H1 (cell line): ENCODE results near the gene CSAD. TPM values are rescaled to one million over a fixed set of nuclear protein-coding genes. Genes with fewer than 3 reads are reported as not detected.

Source experiments
- CTCF ChIA-PET: fragments of 300-600 bp; sonication (Branson Sonifier 250); formaldehyde crosslinking; loops from one replicate; lab custom pipeline; 2021; ENCODE audit not compliant: partially characterized antibody; lab: Charles Lee
- POLR2A ChIA-PET: fragments of 300-600 bp; sonication (Branson Sonifier 250); formaldehyde crosslinking; loops from one replicate; lab custom pipeline; 2021; ENCODE audit warnings: inconsistent platforms; ENCODE audit not compliant: partially characterized antibody; lab: Charles Lee
- DNase-seq, 2 experiments: peaks; one replicate each; pipeline versions ENCODE4 v3.0.0 to v3.0.0-alpha.2; 2010 to 2022; ENCODE audit warnings: low spot score in 2 of 2, low read depth in 1 of 2, mixed read lengths in 1 of 2
- FAIRE-seq: peaks from 2 replicates; lab custom pipeline; 2011; peaks lifted over from hg19 to GRCh38; lab: Jason Lieb, UNC
- H2AFZ ChIP-seq: 2 replicates; pipeline ENCODE4 v1.8.1; 2012; ENCODE audit warnings: low read length, inconsistent platforms
- H2AK5ac ChIP-seq: 2 replicates; pipeline ENCODE4 v1.6.1; 2013; ENCODE audit warnings: low read depth, low read length
- H2BK120ac ChIP-seq: replicated peaks from 2 replicates; pipeline ENCODE3; 2013; ENCODE audit warnings: low read depth, low read length, inconsistent platforms
- H2BK12ac ChIP-seq: 2 replicates; pipeline ENCODE4 v1.6.1; 2013; ENCODE audit warnings: low read depth, low read length
- H2BK15ac ChIP-seq: 2 replicates; pipeline ENCODE4 v1.6.1; 2013; ENCODE audit warnings: low read length
- H2BK20ac ChIP-seq: 2 replicates; pipeline ENCODE4 v1.6.1; 2013; ENCODE audit warnings: low read length
- H2BK5ac ChIP-seq: 2 replicates; pipeline ENCODE4 v1.6.1; 2013; ENCODE audit warnings: low read depth, low read length
- H3K14ac ChIP-seq: 2 replicates; pipeline ENCODE4 v1.6.1; 2013; ENCODE audit warnings: inconsistent platforms; ENCODE audit not compliant: insufficient read length
- H3K18ac ChIP-seq: 2 replicates; pipeline ENCODE4 v1.6.1; 2013; ENCODE audit warnings: low read length; ENCODE audit errors: extremely low read depth
- H3K23ac ChIP-seq: 2 replicates; pipeline ENCODE4 v1.6.1; 2013; ENCODE audit warnings: inconsistent platforms; ENCODE audit not compliant: insufficient read length
- H3K23me2 ChIP-seq: 2 replicates; pipeline ENCODE4 v1.6.1; 2013; ENCODE audit warnings: low read depth, low read length
- H3K27ac ChIP-seq: 2 replicates; pipeline ENCODE4 v1.6.1; 2011; ENCODE audit warnings: low read depth, low read length, inconsistent platforms
- H3K27me3 ChIP-seq, 4 experiments: replicated peaks in 1 of 4; 1 replicate in 1 of 4; 2 replicates in 3 of 4; pipeline versions ENCODE4 v1.6.1 to v1.8.1; 2011 to 2013; ENCODE audit warnings: low read length in 3 of 4, mild to moderate bottlenecking in 3 of 4, inconsistent platforms in 2 of 4, mixed read lengths in 2 of 4, moderate library complexity in 1 of 4; ENCODE audit not compliant: control insufficient read depth in 3 of 4, insufficient read depth in 3 of 4; ENCODE audit errors: extremely low read depth in 1 of 4
- H3K36me3 ChIP-seq, 4 experiments: 2 replicates each; pipeline versions ENCODE4 v1.6.1 to v1.8.1; 2011 to 2013; ENCODE audit warnings: mild to moderate bottlenecking in 4 of 4, low read length in 3 of 4, moderate library complexity in 2 of 4, control low read depth in 1 of 4, inconsistent platforms in 1 of 4; ENCODE audit not compliant: insufficient read depth in 4 of 4, control insufficient read depth in 2 of 4
- H3K4ac ChIP-seq: replicated peaks from 2 replicates; pipeline ENCODE3; 2013; ENCODE audit warnings: low read length, low read depth, mixed read lengths, inconsistent platforms; ENCODE audit not compliant: insufficient read length
- H3K4me1 ChIP-seq, 4 experiments: replicated peaks in 1 of 4; 1 replicate in 1 of 4; 2 replicates in 3 of 4; pipeline versions ENCODE4 v1.6.1 to v1.8.1; 2011 to 2013; ENCODE audit warnings: low read length in 3 of 4, inconsistent platforms in 2 of 4, mixed read lengths in 1 of 4; ENCODE audit not compliant: insufficient read depth in 4 of 4, control insufficient read depth in 3 of 4
- H3K4me2 ChIP-seq, 2 experiments: 2 replicates each; pipeline versions ENCODE4 v1.6.1 to v1.8.1; 2011 to 2013; ENCODE audit warnings: low read depth in 2 of 2, low read length in 2 of 2, control low read depth in 1 of 2, inconsistent platforms in 1 of 2, mild to moderate bottlenecking in 1 of 2; ENCODE audit not compliant: insufficient read depth in 1 of 2
- H3K4me3 ChIP-seq, 4 experiments: fragments of 200-600, 300-600 bp in 1 of 4; sonication (generic), shearing (Covaris generic), sonication (Bioruptor Twin) in 1 of 4; 2 replicates each; pipeline versions ENCODE4 v1.5.1 to v1.8.1; 2011 to 2016; ENCODE audit warnings: low read length in 4 of 4, low read depth in 3 of 4, control low read depth in 2 of 4, inconsistent platforms in 2 of 4, mild to moderate bottlenecking in 2 of 4, mixed read lengths in 1 of 4, moderate library complexity in 1 of 4; ENCODE audit not compliant: insufficient read depth in 2 of 4; ENCODE audit errors: extremely low read depth in 1 of 4
- H3K56ac ChIP-seq: replicated peaks from 2 replicates; pipeline ENCODE3; 2013; ENCODE audit warnings: low read depth, mild to moderate bottlenecking, mixed read lengths, low read length, inconsistent platforms; ENCODE audit not compliant: insufficient read length
- H3K79me1 ChIP-seq: 2 replicates; pipeline ENCODE4 v1.6.1; 2013; ENCODE audit warnings: low read depth, low read length, control low read depth
- H3K79me2 ChIP-seq, 2 experiments: 2 replicates each; pipeline versions ENCODE4 v1.6.1 to v1.8.1; 2012 to 2013; ENCODE audit warnings: low read length in 2 of 2, mild to moderate bottlenecking in 2 of 2, inconsistent platforms in 1 of 2; ENCODE audit not compliant: insufficient read depth in 2 of 2, control insufficient read depth in 1 of 2
- H3K9ac ChIP-seq, 4 experiments: replicated peaks in 1 of 4; 1 replicate in 1 of 4; 2 replicates in 3 of 4; pipeline versions ENCODE4 v1.6.1 to v1.8.1; 2011 to 2013; ENCODE audit warnings: low read depth in 3 of 4, low read length in 3 of 4, control low read depth in 2 of 4, mild to moderate bottlenecking in 2 of 4, moderate library complexity in 2 of 4, inconsistent platforms in 1 of 4; ENCODE audit errors: extremely low read depth in 1 of 4
- H3K9me3 ChIP-seq, 2 experiments: 2 replicates each; pipeline versions ENCODE4 v1.6.1 to v1.8.1; 2012 to 2013; ENCODE audit warnings: mild to moderate bottlenecking in 2 of 2, moderate library complexity in 2 of 2, control low read depth in 1 of 2, inconsistent platforms in 1 of 2, low read depth in 1 of 2, low read length in 1 of 2, mixed read lengths in 1 of 2; ENCODE audit not compliant: insufficient read depth in 2 of 2
- H4K20me1 ChIP-seq, 2 experiments: replicated peaks in 1 of 2; 2 replicates each; pipeline versions ENCODE3 to v1.8.1; 2011 to 2013; ENCODE audit warnings: inconsistent platforms in 2 of 2, low read length in 2 of 2, mild to moderate bottlenecking in 1 of 2; ENCODE audit not compliant: insufficient read depth in 2 of 2, control insufficient read depth in 1 of 2
- H4K5ac ChIP-seq: 2 replicates; pipeline ENCODE4 v1.6.1; 2013; ENCODE audit warnings: low read length, low read depth, mixed read lengths, inconsistent platforms; ENCODE audit not compliant: insufficient read length
- H4K8ac ChIP-seq: 2 replicates; pipeline ENCODE4 v1.8.0; 2013; ENCODE audit warnings: mild to moderate bottlenecking, moderate library complexity, low read length, inconsistent platforms; ENCODE audit not compliant: insufficient read depth; ENCODE audit errors: extremely low read depth
- H4K91ac ChIP-seq: replicated peaks from 2 replicates; pipeline ENCODE3; 2013; ENCODE audit warnings: low read length, mixed read lengths, inconsistent platforms; ENCODE audit not compliant: insufficient read length
- POLR2AphosphoS5 ChIP-seq: IDR thresholded peaks from 2 replicates; pipeline ENCODE4 v1.6.1; 2011; ENCODE audit warnings: low read depth, low read length
- SIN3A ChIP-seq, 2 experiments: IDR thresholded peaks in 1 of 2; conservative IDR thresholded peaks in 1 of 2; 2 replicates each; pipeline ENCODE4 v1.6.1; 2011 to 2012; ENCODE audit warnings: low read length in 2 of 2, improper control_type of control experiment in 1 of 2, low read depth in 1 of 2, mild to moderate bottlenecking in 1 of 2
- WGBS, 2 experiments: shearing (Covaris generic) in 1 of 2; methylation state at CpG; one replicate each; pipeline versions ENCODE4 v1.1.6 to v1.1.7; 2013 to 2015; ENCODE audit warnings: low lambda C conversion rate in 2 of 2, mixed read lengths in 2 of 2, inconsistent platforms in 1 of 2, low coverage in 1 of 2, missing lambda C conversion rate in 1 of 2; ENCODE audit not compliant: insufficient replicate concordance in 2 of 2, insufficient coverage in 1 of 2, insufficient read length in 1 of 2; ENCODE audit errors: extremely low coverage in 1 of 2, missing lambda C conversion rate in 1 of 2; 5-methylcytosine and 5-hydroxymethylcytosine counted together
- polyA plus RNA-seq, 7 experiments: library from polyadenylated mRNA; depleted of rRNA in 3 of 7; stranded (reverse) in 5 of 7; unstranded in 2 of 7; fragments of >200 nt in 5 of 7; fragments of 200-250 nt in 2 of 7; gene quantifications; 1 replicate in 5 of 7; 2 replicates in 1 of 7; 4 replicates in 1 of 7; pipeline versions ENCODE4 v1.2.1 to v1.2.3, GENCODE V29; 2011 to 2013; ENCODE audit warnings: missing spikeins in 2 of 7, mixed read lengths in 2 of 7
- total RNA-seq: library from RNA; stranded (reverse); fragmentation: NEBNext Ultra II Directional; extraction: Animal tissue kit (Norgen Biotek cat#: 25700); gene quantifications from 2 replicates; pipeline ENCODE4 v1.2.1, GENCODE V29; 2021
- TF ChIP-seq, protein P1 (sequence below): IDR thresholded peaks from 2 replicates; pipeline ENCODE4 v1.6.1; 2011; ENCODE audit warnings: low read depth, mild to moderate bottlenecking, low read length; ENCODE audit not compliant: insufficient read depth

The CSAD gene
- total and polyA plus RNA-seq, 2 of the 8 experiments (the other 6 are each of a cell fraction or from before 2014, with no cell fraction given), result 8.8 to 11.3 TPM

DNA sequence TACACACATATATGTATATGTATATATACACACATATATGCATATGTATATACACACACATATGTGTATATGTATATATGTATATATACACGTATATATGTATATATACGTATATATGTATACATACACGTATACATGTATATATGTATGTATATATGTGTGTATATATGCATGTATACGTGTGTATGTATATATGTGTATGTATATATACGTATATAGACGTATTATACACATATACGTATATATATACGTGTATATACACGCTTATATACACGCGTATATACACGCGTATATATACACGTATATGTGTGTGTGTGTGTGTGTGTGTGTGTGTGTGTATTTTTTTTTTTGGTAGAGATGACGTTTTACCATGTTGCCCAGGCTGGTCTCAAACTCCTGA is 33.1 kb downstream of the CSAD start:
- Histone ChIP-seq H2AFZ (no peak overlapping the region), H2BK12ac (no peak overlapping the region), H3K4me3 (no peak overlapping the region), H3K9me3 (peaks cover 0 to 4% of the 10 kb centered on the region in 2 experiments; a peak in 2 of 4 replicates), H3K4ac (no peak overlapping the region), H4K8ac (no peak overlapping the region), H4K5ac (no peak overlapping the region), H3K27ac (no peak overlapping the region), H4K20me1 (no peaks in the 10 kb centered on the region), H4K91ac (no peak overlapping the region), H2BK20ac (no peak overlapping the region), H3K36me3 (no peaks in the 10 kb centered on the region), H2BK15ac (no peak overlapping the region), H2AK5ac (no peak overlapping the region)
- WGBS, 2 experiments, result 88% methylated on average over 15 of the region's 15 CpGs; no CpG with 5 or more reads in 1 of the 2 experiments
- ChIA-PET POLR2A (interaction anchor here (1.4 kb wide), 1 partner anchor 12 kb away, joined by 4 read pairs; no protein-coding TSS in a partner anchor), CTCF (interaction anchor here (0.7 kb wide), 1 partner anchor 48 kb away, joined by 3 read pairs; no protein-coding TSS in a partner anchor)
- FAIRE-seq, result no peak
- TF ChIP-seq SIN3A (conservative IDR thresholded peaks at IDR 0.05 in 1 of 2, IDR thresholded peaks at IDR 0.05 in 1 of 2; ENCODE audit: low read depth in 1 of 2, low read length in 2 of 2) (no peak), POLR2AphosphoS5 (no peak)
- TF ChIP-seq, protein P1, sequence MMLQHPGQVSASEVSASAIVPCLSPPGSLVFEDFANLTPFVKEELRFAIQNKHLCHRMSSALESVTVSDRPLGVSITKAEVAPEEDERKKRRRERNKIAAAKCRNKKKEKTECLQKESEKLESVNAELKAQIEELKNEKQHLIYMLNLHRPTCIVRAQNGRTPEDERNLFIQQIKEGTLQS, result no peak
- TF ChIP-seq, all 59 proteins: peak for 0
- Histone ChIP-seq H3K23me2 (no peaks in the 10 kb centered on the region), H3K27me3 (no peaks in the 10 kb centered on the region), H3K79me1 (no peaks in the 10 kb centered on the region), H3K9ac (no peak overlapping the region), H2BK120ac (no peak overlapping the region), H2BK5ac (no peak overlapping the region), H3K23ac (no peak overlapping the region), H3K79me2 (no peaks in the 10 kb centered on the region), H3K18ac (no peak overlapping the region), H3K14ac (no peak overlapping the region), H3K4me2 (no peak overlapping the region), H3K4me1 (peaks cover 0 to 2% (median 0%) of the 10 kb centered on the region in 4 experiments; a peak in 2 of 7 replicates), H3K56ac (no peak overlapping the region)
- DNase-seq, result no peak
